Heart left ventricle (tissue), 16 donors: ENCODE results near the gene SYNE3. TPM values are rescaled to one million over a fixed set of nuclear protein-coding genes. Genes with fewer than 3 reads are reported as not detected.

Experiments
- ATAC-seq, 4 donors: fragments of 200-7000 bp; cut with Tn5 transposase; one replicate each; pipeline ENCODE4 v1.9.1; 2020 to 2022; ENCODE audit warnings: moderate library complexity in 4 of 4, mild to moderate bottlenecking in 3 of 4, moderate number of reproducible peaks in 1 of 4
- DNase-seq, 5 donors: peaks; one replicate each; pipeline ENCODE4 v3.0.0-alpha.2; 2020
- H3K27ac ChIP-seq, 12 donors: fragments of 200-600 bp; sonication (generic) in 4 of 12; one replicate each; pipeline versions ENCODE4 v1.5.0 to v1.8.0; 2016 to 2022; ENCODE audit warnings: mild to moderate bottlenecking in 2 of 12
- H3K27me3 ChIP-seq, 9 donors: fragments of 200-600 bp; sonication (generic) in 2 of 9; one replicate each; pipeline versions ENCODE4 v1.5.1 to v1.8.0; 2016 to 2022; ENCODE audit warnings: mild to moderate bottlenecking in 3 of 9
- H3K36me3 ChIP-seq, 9 donors: fragments of 200-600 bp; sonication (generic) in 2 of 9; one replicate each; pipeline versions ENCODE4 v1.5.0 to v1.8.0; 2018 to 2022; ENCODE audit warnings: mild to moderate bottlenecking in 2 of 9
- H3K4me1 ChIP-seq, 12 donors: fragments of 200-600 bp; sonication (generic) in 4 of 12; one replicate each; pipeline versions ENCODE4 v1.5.0 to v1.8.0; 2016 to 2022; ENCODE audit warnings: mild to moderate bottlenecking in 3 of 12
- H3K4me3 ChIP-seq, 12 donors: fragments of 200-600 bp; sonication (generic) in 4 of 12; one replicate each; pipeline versions ENCODE4 v1.5.0 to v1.8.0; 2017 to 2022; ENCODE audit warnings: mild to moderate bottlenecking in 9 of 12, moderate library complexity in 4 of 12
- H3K9me3 ChIP-seq, 12 donors: fragments of 200-600 bp; sonication (generic) in 4 of 12; one replicate each; pipeline versions ENCODE4 v1.5.0 to v1.8.0; 2016 to 2022; ENCODE audit warnings: mild to moderate bottlenecking in 1 of 12
- POLR2A ChIP-seq, 2 donors: fragments of 450-650 bp; IDR thresholded peaks; one replicate each; pipeline ENCODE4 v1.6.1; 2017; ENCODE audit warnings: antibody characterized with exemption in 2 of 2, mild to moderate bottlenecking in 2 of 2, moderate library complexity in 2 of 2
- WGBS, 4 donors: extraction: QIAGEN DNeasy Blood & Tissue Kit in 2 of 4; methylation state at CpG; one replicate each; pipeline versions ENCODE4 v1.1.5 to v1.1.7; 2013 to 2018; 5-methylcytosine and 5-hydroxymethylcytosine counted together
- intact Hi-C, 10 donors: fragments of 100-400 bp; cut with DNase I; formaldehyde crosslinking; loops; one replicate each; pipeline versions ENCODE4 v1.11.1 to v1.14.2; 2022
- polyA plus RNA-seq, 2 donors: library from polyadenylated mRNA; stranded (reverse); fragments of 200-250 nt; gene quantifications; one replicate each; pipeline ENCODE4 v1.2.3, GENCODE V29; 2013
- total RNA-seq, 9 donors: library from RNA; depleted of rRNA in 2 of 9; stranded (reverse); fragments of >200 nt in 2 of 9; fragmentation: NEBNext Ultra II Directional in 3 of 9; extraction: Animal tissue kit (Norgen Biotek cat#: 25700) in 3 of 9; gene quantifications; one replicate each; pipeline versions ENCODE4 v1.1.0 to v1.2.4, GENCODE V29; 2016 to 2023
- TF ChIP-seq, protein P1 (sequence below), 12 donors: fragments of 200-600 bp; sonication (generic) in 4 of 12; IDR thresholded peaks; one replicate each; pipeline versions ENCODE4 v1.5.0 to v1.8.0; 2018 to 2022; ENCODE audit warnings: antibody characterized with exemption in 12 of 12, mild to moderate bottlenecking in 5 of 12
- donor health status: ischemic (EF 13 %, LVEDD 7.1; RV severe dilation, severe dysfunction).
- donor health status: healthy with polysubstance abuse.
- donor health status: DM: no; HTN: yes; CAD: no.
- donor health status: DM: no; HTN: no; CAD: no.
- donor health status: ischemic (EF 25% LVEDD 6.9; RV normal size, moderate dysfunction).
- donor health status: ischemic (EF 25% LVEDD 5.7; RV mildly dilated, moderate dysfunction).
- donor health status: healthy.
- donor health status: DM: yes; HTN: yes; CAD: no.
- donor health status: ischemic (EF 35%, LVEDD 5.7; RV mildly dilated, moderate dysfunction).
- donor health status: nonischemic (EF 11% LVEDD 7.7; RV severe dilation, severe dysfunction).
- donor health status: DM: yes; HTN: yes; CAD: no.
- donor health status: PGD.
- donor health status: ischemic (EF 29% LVEDD 5.4; RV normal size, mild dysfunction).
- donor health status: nonischemic (EF 23%, LVEDD 6.1; RV moderate dilation, normal function).

SYNE3 gene
- total and polyA plus RNA-seq, 11 donors: 3.1 to 16.9 (median 8.0) TPM

DNA sequence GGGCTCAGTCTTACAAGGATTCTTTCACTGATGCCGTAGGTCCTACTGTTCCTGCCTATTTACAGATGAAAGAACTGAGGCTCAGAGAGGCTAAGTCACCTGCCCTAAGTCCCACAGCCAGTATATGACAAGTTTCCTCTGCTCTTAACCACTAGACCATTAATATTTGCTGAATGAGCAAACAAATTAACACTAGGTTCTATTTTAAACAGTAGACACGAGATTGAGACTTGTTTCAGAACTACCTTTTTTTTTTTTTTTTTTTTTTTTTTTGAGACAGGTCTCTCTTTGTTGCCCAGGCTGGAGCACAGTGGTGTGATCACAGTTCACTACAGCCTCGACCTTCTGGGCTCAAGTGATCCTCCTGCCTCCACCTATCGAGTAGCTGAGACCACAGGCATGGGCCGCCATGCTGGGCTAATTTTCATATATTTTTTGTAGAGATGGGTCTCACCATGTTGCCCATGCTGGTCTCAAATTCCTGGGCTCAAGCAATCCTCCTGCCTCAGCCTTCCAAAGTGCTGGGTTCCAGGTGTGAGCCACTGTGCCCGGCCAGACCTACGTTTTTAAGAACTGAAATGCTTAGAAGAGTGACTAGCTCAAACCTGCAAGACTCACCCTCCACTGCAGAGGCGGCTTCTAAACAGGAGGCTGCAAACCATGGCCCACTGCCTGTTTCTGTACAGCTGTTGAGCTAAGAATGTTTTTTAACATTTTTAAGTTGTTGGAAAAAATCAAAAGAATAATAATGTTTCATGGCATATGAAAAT lies 12.9 kb downstream of the SYNE3 start:
- H3K9me3 ChIP-seq: no peaks in the 10 kb centered on the region
- H3K27me3 ChIP-seq: no peaks in the 10 kb centered on the region
- 88 to 90% (median 90%) methylated on average over 8 of the region's 8 CpGs for WGBS, 4 donors
- peak in 1 of 5 donors; percentile 26 for DNase-seq
- no peak overlapping the region for H3K4me3 ChIP-seq
- H3K36me3 ChIP-seq: peaks cover 0 to 12% (median 0%) of the 10 kb centered on the region in 9 donors
- H3K27ac ChIP-seq: peak overlapping the region in 1 of 12 donors; percentile 24
- peaks cover 0 to 100% (median 45%) of the 10 kb centered on the region in 12 donors for H3K4me1 ChIP-seq
- intact Hi-C loops: no loop called here
- no peak for ATAC-seq
- TF ChIP-seq POLR2A (IDR thresholded peaks at IDR 0.05): no peak

DNA sequence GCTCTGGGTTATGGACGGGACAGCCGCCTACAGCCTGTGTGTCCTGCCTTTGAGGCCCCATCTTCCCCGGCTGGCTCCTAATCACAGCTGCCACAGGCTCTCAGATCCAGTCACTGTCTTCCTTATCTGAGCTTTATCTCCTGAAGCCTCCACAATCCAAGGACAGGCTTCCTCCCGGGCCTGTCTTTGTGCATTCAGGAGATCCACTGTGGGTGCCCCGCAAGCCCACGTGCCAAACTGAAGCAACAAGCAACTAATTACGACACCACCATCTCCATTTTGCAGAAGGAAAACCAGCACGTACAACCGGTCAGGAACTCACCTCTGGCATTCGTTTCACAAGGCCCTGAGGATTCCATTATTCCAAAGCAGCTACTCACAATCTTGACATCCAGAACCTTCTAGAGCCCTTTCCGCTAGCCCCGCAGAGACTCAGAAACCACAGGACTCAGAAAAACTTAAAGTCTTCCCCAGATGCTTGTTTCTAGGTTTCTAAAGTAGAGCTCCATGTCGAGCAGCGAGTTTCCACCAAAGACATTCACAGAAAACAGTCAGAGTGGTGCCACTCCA lies 14.0 kb downstream of the SYNE3 start:
- H3K4me1 ChIP-seq: peaks cover 0 to 99% (median 42%) of the 10 kb centered on the region in 12 donors
- H3K27me3 ChIP-seq: no peaks in the 10 kb centered on the region
- ATAC-seq (no peak), DNase-seq (no peak)
- intact Hi-C loops: no loop called here
- no peak overlapping the region for H3K4me3 ChIP-seq
- H3K36me3 ChIP-seq: peaks cover 0 to 15% (median 0%) of the 10 kb centered on the region in 9 donors
- TF ChIP-seq, protein P1, sequence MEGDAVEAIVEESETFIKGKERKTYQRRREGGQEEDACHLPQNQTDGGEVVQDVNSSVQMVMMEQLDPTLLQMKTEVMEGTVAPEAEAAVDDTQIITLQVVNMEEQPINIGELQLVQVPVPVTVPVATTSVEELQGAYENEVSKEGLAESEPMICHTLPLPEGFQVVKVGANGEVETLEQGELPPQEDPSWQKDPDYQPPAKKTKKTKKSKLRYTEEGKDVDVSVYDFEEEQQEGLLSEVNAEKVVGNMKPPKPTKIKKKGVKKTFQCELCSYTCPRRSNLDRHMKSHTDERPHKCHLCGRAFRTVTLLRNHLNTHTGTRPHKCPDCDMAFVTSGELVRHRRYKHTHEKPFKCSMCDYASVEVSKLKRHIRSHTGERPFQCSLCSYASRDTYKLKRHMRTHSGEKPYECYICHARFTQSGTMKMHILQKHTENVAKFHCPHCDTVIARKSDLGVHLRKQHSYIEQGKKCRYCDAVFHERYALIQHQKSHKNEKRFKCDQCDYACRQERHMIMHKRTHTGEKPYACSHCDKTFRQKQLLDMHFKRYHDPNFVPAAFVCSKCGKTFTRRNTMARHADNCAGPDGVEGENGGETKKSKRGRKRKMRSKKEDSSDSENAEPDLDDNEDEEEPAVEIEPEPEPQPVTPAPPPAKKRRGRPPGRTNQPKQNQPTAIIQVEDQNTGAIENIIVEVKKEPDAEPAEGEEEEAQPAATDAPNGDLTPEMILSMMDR (IDR thresholded peaks at IDR 0.05): no peak
- TF ChIP-seq POLR2A (IDR thresholded peaks at IDR 0.05): no peak
- no peaks in the 10 kb centered on the region for H3K9me3 ChIP-seq
- H3K27ac ChIP-seq: no peak overlapping the region
- 85 to 94% (median 87%) methylated on average over 13 to 14 of the region's 14 CpGs for WGBS, 4 donors

DNA sequence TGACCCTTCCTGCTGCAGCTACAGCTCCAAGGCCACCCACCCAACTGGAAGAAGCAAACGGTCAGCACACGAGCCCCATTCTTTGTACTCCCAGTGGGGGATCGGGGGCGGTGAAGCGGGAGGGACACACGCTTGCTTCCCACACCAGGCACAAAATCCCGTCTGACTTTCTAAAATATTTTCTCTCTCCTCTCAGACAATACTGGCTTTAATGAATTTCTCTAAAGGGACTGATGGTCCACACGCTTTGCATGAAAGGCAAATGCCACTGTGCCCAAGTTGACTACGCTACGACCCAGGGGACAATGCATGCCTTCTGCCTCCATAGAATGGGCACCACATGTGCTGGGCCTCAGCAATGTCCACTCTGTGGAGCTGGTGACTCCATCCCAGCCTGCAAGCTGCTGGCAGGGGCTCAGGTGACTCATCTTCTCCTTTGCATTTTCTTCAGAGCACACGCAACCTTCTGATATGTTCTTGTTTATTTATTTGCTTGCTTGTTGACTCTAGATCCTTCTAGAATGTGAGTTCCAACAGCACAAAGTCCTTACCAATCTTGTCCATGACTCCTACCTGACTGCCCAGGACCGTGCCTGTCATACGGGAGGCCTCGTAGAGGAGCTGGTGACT lies 15.6 kb downstream of the SYNE3 start:
- DNase-seq (peak in 2 of 5 donors; percentile 56 to 63), ATAC-seq (peak in 2 of 4 donors; percentile 34 to 39)

DNA sequence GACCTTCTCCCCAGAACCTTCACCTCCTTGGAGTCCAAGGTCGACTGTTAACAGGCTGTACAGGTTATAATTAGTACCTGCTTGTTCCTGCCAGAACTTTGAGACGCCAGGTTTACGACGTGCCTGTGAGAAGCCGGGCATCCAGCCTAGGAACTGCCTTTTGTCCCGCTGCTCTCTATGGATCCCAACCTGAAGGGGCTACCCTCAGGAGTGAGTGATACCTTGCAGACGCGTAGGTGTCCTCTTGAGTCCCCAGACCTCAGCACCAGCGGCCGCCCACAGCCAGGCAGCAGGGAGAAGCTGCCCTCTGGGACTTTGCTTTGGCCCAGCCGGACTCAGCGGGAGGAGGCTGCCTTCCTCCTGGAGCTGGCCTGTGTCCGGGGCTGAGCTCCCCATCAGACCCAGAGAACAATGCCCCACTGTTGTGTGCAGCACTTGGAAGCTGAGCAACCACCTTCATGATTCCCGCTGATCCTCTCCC lies 16.2 kb downstream of the SYNE3 start:
- Histone ChIP-seq H3K4me3 (no peak overlapping the region), H3K27ac (peak overlapping the region in 10 of 12 donors; percentile 3 to 46 (median 40)), H3K27me3 (no peaks in the 10 kb centered on the region), H3K36me3 (peaks cover 0 to 15% (median 0%) of the 10 kb centered on the region in 9 donors), H3K9me3 (no peaks in the 10 kb centered on the region), H3K4me1 (peaks cover 0 to 99% (median 49%) of the 10 kb centered on the region in 12 donors)
- 53 to 70% (median 60%) methylated on average over 9 to 14 of the region's 14 CpGs for WGBS, 4 donors
- peak in 3 of 4 donors; percentile 18 to 55 (median 41) for ATAC-seq
- intact Hi-C loops: no loop called here
- TF ChIP-seq, protein P1 (IDR thresholded peaks at IDR 0.05): no peak
- TF ChIP-seq POLR2A (IDR thresholded peaks at IDR 0.05): no peak
- DNase-seq: peak in 1 of 5 donors; percentile 58

More for the DNA sequence above, 15.6 kb downstream of the SYNE3 start:
- H3K27ac ChIP-seq: peak overlapping the region in 8 of 12 donors; percentile 3 to 46 (median 40)
- peaks cover 0 to 15% (median 0%) of the 10 kb centered on the region in 9 donors for H3K36me3 ChIP-seq
- no peaks in the 10 kb centered on the region for H3K27me3 ChIP-seq
- peaks cover 0 to 99% (median 46%) of the 10 kb centered on the region in 12 donors for H3K4me1 ChIP-seq
- TF ChIP-seq, protein P1 (IDR thresholded peaks at IDR 0.05): no peak
- TF ChIP-seq POLR2A (IDR thresholded peaks at IDR 0.05): no peak
- intact Hi-C loops: no loop called here
- 79 to 85% (median 82%) methylated on average over 14 of the region's 14 CpGs for WGBS, 4 donors
- H3K4me3 ChIP-seq: no peak overlapping the region
- H3K9me3 ChIP-seq: no peaks in the 10 kb centered on the region
